Ishikawa (cell line): Measurements from ENCODE around the gene AP1S2.
A peak's percentile ranks its signal among the peaks of the same experiment; 100 is the strongest.

Source experiments
- CEBPB ChIP-seq: IDR thresholded peaks from 2 replicates; pipeline ENCODE4 v1.6.1; 2012
- CREB1 ChIP-seq: IDR thresholded peaks from 2 replicates; pipeline ENCODE4 v1.6.1; 2012; ENCODE audit warnings: low read depth
- EGR1 ChIP-seq: IDR thresholded peaks from 2 replicates; pipeline ENCODE4 v1.6.1; 2012
- EP300 ChIP-seq: IDR thresholded peaks from 2 replicates; pipeline ENCODE4 v1.6.1; 2012; ENCODE audit warnings: borderline replicate concordance
- FOXM1 ChIP-seq: IDR thresholded peaks from 2 replicates; pipeline ENCODE4 v1.6.1; 2012; ENCODE audit warnings: low read depth, borderline replicate concordance
- MAX ChIP-seq: IDR thresholded peaks from 2 replicates; pipeline ENCODE4 v1.6.1; 2012
- NFIC ChIP-seq: IDR thresholded peaks from 2 replicates; pipeline ENCODE4 v1.6.1; 2012
- RAD21 ChIP-seq: IDR thresholded peaks from 2 replicates; pipeline ENCODE4 v1.6.1; 2012; ENCODE audit warnings: low read depth
- REST ChIP-seq: IDR thresholded peaks from 2 replicates; pipeline ENCODE4 v1.6.1; 2012; ENCODE audit warnings: low read depth, mild to moderate bottlenecking
- TAF1 ChIP-seq: IDR thresholded peaks from 2 replicates; pipeline ENCODE4 v1.6.1; 2012; ENCODE audit warnings: low read depth, mild to moderate bottlenecking
- TCF12 ChIP-seq: IDR thresholded peaks from 2 replicates; pipeline ENCODE4 v1.6.1; 2012; ENCODE audit warnings: low read depth
- TEAD4 ChIP-seq: IDR thresholded peaks from 2 replicates; pipeline ENCODE4 v1.6.1; 2012
- USF1 ChIP-seq: IDR thresholded peaks from 2 replicates; pipeline ENCODE4 v1.6.1; 2012
- YY1 ChIP-seq: IDR thresholded peaks from 2 replicates; pipeline ENCODE4 v1.6.1; 2012; ENCODE audit warnings: low read depth
- ZBTB7A ChIP-seq: IDR thresholded peaks from 2 replicates; pipeline ENCODE4 v1.6.1; 2012; ENCODE audit warnings: low read depth

The AP1S2 gene

GRCh38 chrX:15881381-15881897 is 26.8 kb upstream of the AP1S2 start:
- TF ChIP-seq TCF12 (no peak), ZBTB7A (no peak), MAX (no peak), CREB1 (no peak), TAF1 (no peak), EGR1 (no peak), EP300 (no peak), REST (no peak), FOXM1 (no peak), CEBPB (no peak), USF1 (no peak), YY1 (no peak), TEAD4 (no peak), RAD21 (no peak)

GRCh38 chrX:15877380-15877779 is 22.8 kb upstream of the AP1S2 start:
- TF ChIP-seq MAX = no peak
- no peak for TF ChIP-seq TCF12

GRCh38 chrX:15874672-15875071 is 20.1 kb upstream of the AP1S2 start:
- peak; percentile 51; the same call in 1 of the 2 replicates for TF ChIP-seq EP300
- 0 out of 2 replicates have a peak, but pooled peaks have one; percentile 22 for TF ChIP-seq NFIC
- TF ChIP-seq USF1 = no peak
- no peak for TF ChIP-seq YY1
- no peak for TF ChIP-seq TEAD4
- no peak for TF ChIP-seq TAF1
- TF ChIP-seq REST = no peak
- no peak for TF ChIP-seq RAD21
- TF ChIP-seq CEBPB = peak; percentile 74
- TF ChIP-seq TCF12 = peak; percentile 71
- no peak for TF ChIP-seq ZBTB7A

GRCh38 chrX:15873566-15873965 is 19.0 kb upstream of the AP1S2 start:
- TF ChIP-seq FOXM1 = no peak
- TF ChIP-seq CEBPB = no peak
- no peak for TF ChIP-seq YY1
- no peak for TF ChIP-seq RAD21
- no peak for TF ChIP-seq EP300
- no peak for TF ChIP-seq USF1
- TF ChIP-seq ZBTB7A = no peak
- no peak for TF ChIP-seq REST

- TF ChIP-seq CEBPB = no peak
- no peak for TF ChIP-seq TEAD4
- no peak for TF ChIP-seq RAD21
- no peak for TF ChIP-seq REST
- no peak for TF ChIP-seq TAF1
- TF ChIP-seq ZBTB7A = no peak
- TF ChIP-seq EP300 = no peak
- TF ChIP-seq USF1 = no peak
- TF ChIP-seq EGR1 = no peak
- TF ChIP-seq NFIC = no peak
- no peak for TF ChIP-seq MAX
- TF ChIP-seq CREB1 = no peak
- TF ChIP-seq TCF12 = no peak
- TF ChIP-seq FOXM1 = no peak
These were observed 15.7 kb upstream of the AP1S2 start for GRCh38 chrX:15870310-15870709.
